Neural cell (in vitro differentiated cells): ENCODE data around the gene CDR2L.

ENCODE experiments used
- CTCF ChIP-seq: fragments of 450-650 bp; IDR thresholded peaks from 2 replicates; pipeline ENCODE4 v1.5.1; 2014; ENCODE audit warnings: antibody characterized with exemption, mild to moderate bottlenecking, moderate library complexity; ENCODE audit not compliant: poor library complexity, severe bottlenecking
- EP300 ChIP-seq: fragments of 450-650 bp; conservative IDR thresholded peaks from 2 replicates; pipeline ENCODE4 v1.6.1; 2014; ENCODE audit warnings: antibody characterized with exemption, mild to moderate bottlenecking, moderate library complexity; ENCODE audit not compliant: poor library complexity, severe bottlenecking
- EZH2 ChIP-seq: fragments of 200-600, 300-800 bp; shearing (Covaris generic), sonication (generic); IDR thresholded peaks from 2 replicates; pipeline ENCODE4 v1.6.1; 2014; ENCODE audit warnings: antibody characterized with exemption, low read length, borderline replicate concordance, mild to moderate bottlenecking; ENCODE audit not compliant: insufficient read depth, poor library complexity, severe bottlenecking
- POLR2AphosphoS5 ChIP-seq: IDR thresholded peaks from 2 replicates; pipeline ENCODE4 v1.6.1; 2012
- RAD21 ChIP-seq: fragments of 450-650 bp; conservative IDR thresholded peaks from 2 replicates; pipeline ENCODE4 v1.6.1; 2014; ENCODE audit warnings: antibody characterized with exemption, mild to moderate bottlenecking, moderate library complexity
- SMC3 ChIP-seq: fragments of 450-650 bp; conservative IDR thresholded peaks from 2 replicates; pipeline ENCODE4 v1.6.1; 2014; ENCODE audit warnings: antibody characterized with exemption, mild to moderate bottlenecking, moderate library complexity; ENCODE audit not compliant: poor library complexity
- TAF1 ChIP-seq: IDR thresholded peaks from 2 replicates; pipeline ENCODE4 v1.6.1; 2012; ENCODE audit warnings: low read depth
- TF ChIP-seq, protein P1 (sequence below): IDR thresholded peaks from 2 replicates; pipeline ENCODE4 v1.6.1; 2012; ENCODE audit warnings: borderline replicate concordance

DNA sequence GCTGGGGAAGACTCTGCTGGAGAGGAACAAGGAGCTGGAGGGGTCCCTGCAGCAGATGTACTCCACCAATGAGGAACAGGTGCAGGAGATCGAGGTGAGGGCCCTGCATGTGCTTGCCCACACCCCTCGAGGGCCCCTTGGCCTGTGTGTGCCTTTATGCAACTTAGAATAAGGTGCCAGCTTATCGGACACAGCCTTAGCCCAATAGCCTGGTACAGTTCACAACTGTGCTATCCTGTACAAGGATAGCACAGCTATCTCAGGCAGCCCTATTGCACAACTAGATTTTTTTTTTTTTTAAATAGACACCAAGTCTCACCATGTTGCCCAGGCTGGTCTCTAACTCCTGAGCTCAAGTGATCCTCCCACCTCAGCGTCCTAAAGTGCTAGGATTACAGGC is 12.1 kb downstream of the CDR2L start:
- no peak for TF ChIP-seq CTCF
- TF ChIP-seq EZH2, result no peak
- TF ChIP-seq EP300, result no peak
- TF ChIP-seq POLR2AphosphoS5, result no peak
- no peak for TF ChIP-seq TAF1
- TF ChIP-seq, protein P1, sequence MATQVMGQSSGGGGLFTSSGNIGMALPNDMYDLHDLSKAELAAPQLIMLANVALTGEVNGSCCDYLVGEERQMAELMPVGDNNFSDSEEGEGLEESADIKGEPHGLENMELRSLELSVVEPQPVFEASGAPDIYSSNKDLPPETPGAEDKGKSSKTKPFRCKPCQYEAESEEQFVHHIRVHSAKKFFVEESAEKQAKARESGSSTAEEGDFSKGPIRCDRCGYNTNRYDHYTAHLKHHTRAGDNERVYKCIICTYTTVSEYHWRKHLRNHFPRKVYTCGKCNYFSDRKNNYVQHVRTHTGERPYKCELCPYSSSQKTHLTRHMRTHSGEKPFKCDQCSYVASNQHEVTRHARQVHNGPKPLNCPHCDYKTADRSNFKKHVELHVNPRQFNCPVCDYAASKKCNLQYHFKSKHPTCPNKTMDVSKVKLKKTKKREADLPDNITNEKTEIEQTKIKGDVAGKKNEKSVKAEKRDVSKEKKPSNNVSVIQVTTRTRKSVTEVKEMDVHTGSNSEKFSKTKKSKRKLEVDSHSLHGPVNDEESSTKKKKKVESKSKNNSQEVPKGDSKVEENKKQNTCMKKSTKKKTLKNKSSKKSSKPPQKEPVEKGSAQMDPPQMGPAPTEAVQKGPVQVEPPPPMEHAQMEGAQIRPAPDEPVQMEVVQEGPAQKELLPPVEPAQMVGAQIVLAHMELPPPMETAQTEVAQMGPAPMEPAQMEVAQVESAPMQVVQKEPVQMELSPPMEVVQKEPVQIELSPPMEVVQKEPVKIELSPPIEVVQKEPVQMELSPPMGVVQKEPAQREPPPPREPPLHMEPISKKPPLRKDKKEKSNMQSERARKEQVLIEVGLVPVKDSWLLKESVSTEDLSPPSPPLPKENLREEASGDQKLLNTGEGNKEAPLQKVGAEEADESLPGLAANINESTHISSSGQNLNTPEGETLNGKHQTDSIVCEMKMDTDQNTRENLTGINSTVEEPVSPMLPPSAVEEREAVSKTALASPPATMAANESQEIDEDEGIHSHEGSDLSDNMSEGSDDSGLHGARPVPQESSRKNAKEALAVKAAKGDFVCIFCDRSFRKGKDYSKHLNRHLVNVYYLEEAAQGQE, result no peak
- TF ChIP-seq RAD21, result no peak
- TF ChIP-seq SMC3, result no peak
